HEK293T (cell line): ENCODE results near the gene C2orf72.

ENCODE experiments used
- CTBP1 ChIP-seq: fragments of 450-650 bp; IDR thresholded peaks from 2 replicates; pipeline ENCODE4 v1.6.1; 2016; ENCODE audit warnings: borderline replicate concordance
- ELF4 ChIP-seq: fragments of 450-650 bp; IDR thresholded peaks from 2 replicates; pipeline ENCODE4 v1.6.1; 2017; ENCODE audit warnings: antibody characterized with exemption
- HDGF ChIP-seq: fragments of 450-650 bp; IDR thresholded peaks from 2 replicates; pipeline ENCODE4 v1.6.1; 2017; ENCODE audit warnings: antibody characterized with exemption, borderline replicate concordance
- LEF1 ChIP-seq: fragments of 450-650 bp; IDR thresholded peaks from 2 replicates; pipeline ENCODE4 v1.6.1; 2017; ENCODE audit warnings: mild to moderate bottlenecking, borderline replicate concordance
- PKNOX1 ChIP-seq: fragments of 450-650 bp; IDR thresholded peaks from 2 replicates; pipeline ENCODE4 v1.6.1; 2016

DNA sequence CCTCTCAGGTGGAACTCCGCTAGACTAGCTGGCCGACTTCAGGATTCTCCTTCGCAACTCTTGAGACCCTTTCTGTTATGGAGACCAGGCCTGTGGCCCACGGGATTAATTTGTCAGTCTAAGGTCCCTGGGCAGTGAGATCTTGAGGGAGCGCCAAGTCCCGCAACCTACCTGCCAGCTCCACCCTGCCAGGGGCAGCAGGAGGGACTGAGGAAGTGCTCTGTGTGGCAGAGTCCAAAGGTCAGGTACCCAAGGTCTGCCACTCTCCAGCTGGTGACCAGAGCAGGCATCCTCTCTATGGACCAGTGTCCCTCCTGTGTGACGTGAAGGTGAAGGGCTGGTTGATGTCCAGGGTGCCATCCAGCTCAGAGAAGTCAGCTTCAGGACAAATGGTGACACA is 45.7 kb upstream of the C2orf72 start:
- TF ChIP-seq CTBP1 (no peak), LEF1 (no peak), PKNOX1 (no peak), ELF4 (no peak), HDGF (no peak)
